Activated B cell treated with CpG ODN at 0.5 μM for 24 hours (primary cell): ENCODE measurements around the gene BANF1. TPM values are rescaled to one million over a fixed set of nuclear protein-coding genes. Genes with fewer than 3 reads are reported as not detected.

ENCODE experiments used
- ATAC-seq: fragments of 200-7000 bp; cut with Tn5 transposase; one replicate; pipeline ENCODE4 v1.10.0; 2021; ENCODE audit warnings: low read depth, mild to moderate bottlenecking, moderate library complexity
- CTCF ChIA-PET: fragments of 350-600 bp; sonication (Branson Sonifier 250); formaldehyde crosslinking; loops from one replicate; lab custom pipeline; 2021; ENCODE audit warnings: antibody characterized with exemption; lab: Charles Lee
- POLR2A ChIA-PET: fragments of 350-600 bp; sonication (Branson Sonifier 250); formaldehyde crosslinking; loops from one replicate; lab custom pipeline; 2021; ENCODE audit warnings: antibody characterized with exemption; lab: Charles Lee
- DNase-seq: peaks from one replicate; pipeline ENCODE4 v3.0.0; 2022
- H3K27ac Mint-ChIP-seq: one replicate; pipeline ENCODE4 v1.8.0; 2020; ENCODE audit warnings: mixed read lengths
- H3K27me3 Mint-ChIP-seq: one replicate; pipeline ENCODE4 v1.8.0; 2021; ENCODE audit warnings: mixed read lengths
- H3K36me3 Mint-ChIP-seq: one replicate; pipeline ENCODE4 v1.8.0; 2021; ENCODE audit warnings: low read depth, mixed read lengths
- H3K4me1 Mint-ChIP-seq: one replicate; pipeline ENCODE4 v1.8.0; 2021; ENCODE audit warnings: mixed read lengths
- H3K4me3 Mint-ChIP-seq: one replicate; pipeline ENCODE4 v1.8.0; 2020; ENCODE audit warnings: mild to moderate bottlenecking, mixed read lengths
- H3K9me3 Mint-ChIP-seq: one replicate; pipeline ENCODE4 v1.8.0; 2020; ENCODE audit warnings: mixed read lengths
- CTCF ChIP-seq: fragments of 200-600 bp; IDR thresholded peaks from one replicate; pipeline ENCODE4 v1.8.0; 2022; ENCODE audit warnings: antibody characterized with exemption, mild to moderate bottlenecking
- intact Hi-C: fragments of 100-400 bp; cut with micrococcal nuclease; formaldehyde crosslinking; loops from one replicate; pipeline ENCODE4 v1.15.1; 2024
- total RNA-seq: library from RNA; stranded (reverse); gene quantifications from 2 replicates; pipeline ENCODE4 v1.2.3, GENCODE V29; 2022

Gene BANF1
- total RNA-seq, 1 donor from 2014 or later, result 228 TPM

- no peak for TF ChIP-seq CTCF
Observed at GRCh38 chr11:66042996-66043906, 40.9 kb downstream of the BANF1 start.

GRCh38 chr11:66044757-66045156, 42.5 kb downstream of the BANF1 start:
- Mint-ChIP-seq H3K4me3 (no peak overlapping the region), H3K36me3 (no peaks in the 10 kb centered on the region), H3K4me1 (peaks cover 9% of the 10 kb centered on the region), H3K27me3 (peaks cover 8% of the 10 kb centered on the region), H3K27ac (no peak overlapping the region), H3K9me3 (no peaks in the 10 kb centered on the region)
- ChIA-PET CTCF (interaction anchor here (0.8 to 3.1 kb wide), 27 partner anchors 9 to 337 kb away, joined by 3 to 24 read pairs (median 5); partner anchors contain the start of genes BANF1, EIF1AD, KAT5 and MUS81), POLR2A (interaction anchor here (0.8 to 1.2 kb wide), 3 partner anchors 42 to 333 kb away, joined by 3 to 4 read pairs (median 4); partner anchors contain the start of genes BANF1, CCDC85B and KAT5)
- intact Hi-C loops, result loop anchor here (1.0 kb wide), 2 partner anchors 24 to 90 kb away; no protein-coding TSS in a partner anchor
- DNase-seq, result no peak
- peak; percentile 7 for TF ChIP-seq CTCF
- no peak for ATAC-seq

More at GRCh38 chr11:66042996-66043906, 40.9 kb downstream of the BANF1 start:
- ChIA-PET POLR2A (interaction anchor here (0.5 kb wide), 1 partner anchor 29 kb away, joined by 8 read pairs; no protein-coding TSS in a partner anchor), CTCF (interaction anchor here (1.9 to 3.1 kb wide), 2 partner anchors 92 to 99 kb away, joined by 7 to 24 read pairs; no protein-coding TSS in a partner anchor)
- intact Hi-C loops, result no loop called here
- Mint-ChIP-seq H3K4me1 (peaks cover 7% of the 10 kb centered on the region), H3K36me3 (no peaks in the 10 kb centered on the region), H3K9me3 (no peaks in the 10 kb centered on the region), H3K27me3 (peaks cover 5% of the 10 kb centered on the region), H3K27ac (no peak overlapping the region), H3K4me3 (no peak overlapping the region)
- no peak for ATAC-seq
- no peak for DNase-seq

GRCh38 chr11:66045177-66045639, 42.9 kb downstream of the BANF1 start:
- ChIA-PET POLR2A (interaction anchor here (0.6 to 1.2 kb wide), 4 partner anchors 17 to 333 kb away, joined by 3 to 4 read pairs (median 4); partner anchors contain the start of genes BANF1, CCDC85B and KAT5), CTCF (interaction anchor here (0.8 to 3.1 kb wide), 26 partner anchors 9 to 338 kb away, joined by 3 to 24 read pairs (median 5); partner anchors contain the start of genes BANF1, EIF1AD, KAT5 and MUS81)
- H3K4me3 Mint-ChIP-seq, result no peak overlapping the region
- H3K36me3 Mint-ChIP-seq, result no peaks in the 10 kb centered on the region
- intact Hi-C loops, result loop anchor here (1.0 kb wide), 2 partner anchors 23 to 89 kb away; no protein-coding TSS in a partner anchor
- peak; percentile 99 for ATAC-seq
- peak; percentile 63 for TF ChIP-seq CTCF
- H3K27ac Mint-ChIP-seq, result no peak overlapping the region
- H3K9me3 Mint-ChIP-seq, result no peaks in the 10 kb centered on the region
- H3K27me3 Mint-ChIP-seq, result peaks cover 8% of the 10 kb centered on the region
- peak; percentile 79 for DNase-seq
- peaks cover 9% of the 10 kb centered on the region for H3K4me1 Mint-ChIP-seq

GRCh38 chr11:66046901-66047300, 44.6 kb downstream of the BANF1 start:
- ChIA-PET CTCF (no interaction called here), POLR2A (no interaction called here)
- DNase-seq (no peak), ATAC-seq (no peak)
- intact Hi-C loops, result no loop called here
- Mint-ChIP-seq H3K9me3 (no peaks in the 10 kb centered on the region), H3K4me3 (no peak overlapping the region), H3K27ac (no peak overlapping the region), H3K36me3 (no peaks in the 10 kb centered on the region), H3K27me3 (peaks cover 8% of the 10 kb centered on the region), H3K4me1 (peaks cover 17% of the 10 kb centered on the region)
- TF ChIP-seq CTCF, result no peak
